ENCODE results near the gene MT1X.

MT1X gene

GRCh38 chr16:56679078-56679730, 3.1 kb upstream of the MT1X start:
- no peak for DNase-seq (ENCODE audit: low read depth)

GRCh38 chr16:56679818-56680217, 2.5 kb upstream of the MT1X start:
- DNase-seq (ENCODE audit: low read depth), result no peak

GRCh38 chr16:56682703-56683397, 580 bp downstream of the MT1X start:
- no peak for DNase-seq (ENCODE audit: low read depth)

- no peak for DNase-seq (ENCODE audit: low read depth)
Observed at GRCh38 chr16:56683424-56684172, 1.3 kb downstream of the MT1X start.

GRCh38 chr16:56684256-56684925, 2.1 kb downstream of the MT1X start:
- no peak for DNase-seq (ENCODE audit: low read depth)

- no peak for DNase-seq (ENCODE audit: low read depth)
Observed at GRCh38 chr16:56684926-56685590, 2.8 kb downstream of the MT1X start.

- DNase-seq (ENCODE audit: low read depth), result no peak
Observed at GRCh38 chr16:56686758-56687157, 4.5 kb downstream of the MT1X start.

- no peak for DNase-seq (ENCODE audit: low read depth)
Observed at GRCh38 chr16:56688762-56689161, 6.5 kb downstream of the MT1X start.

DNA sequence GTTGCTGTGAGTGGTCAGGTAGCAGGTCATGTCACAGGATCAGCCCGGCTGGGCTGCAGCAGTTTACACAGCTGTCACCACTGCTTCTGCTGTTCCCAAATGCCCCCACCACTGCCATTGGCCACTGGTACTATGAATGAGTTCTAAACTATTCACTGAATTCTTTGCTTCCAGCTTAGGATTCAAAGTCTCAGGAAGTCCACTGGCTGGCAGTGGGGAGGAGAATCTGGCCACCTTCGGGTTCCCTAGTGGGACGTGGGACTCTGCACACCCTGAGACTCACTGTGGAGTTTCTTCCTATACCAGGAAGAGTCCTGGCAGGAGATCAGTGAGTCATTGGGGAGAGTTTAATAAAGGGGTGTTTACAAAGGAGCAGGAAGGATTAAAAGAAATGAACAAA, 6.9 kb downstream of the MT1X start:
- DNase-seq (ENCODE audit: low read depth), result no peak

DNA sequence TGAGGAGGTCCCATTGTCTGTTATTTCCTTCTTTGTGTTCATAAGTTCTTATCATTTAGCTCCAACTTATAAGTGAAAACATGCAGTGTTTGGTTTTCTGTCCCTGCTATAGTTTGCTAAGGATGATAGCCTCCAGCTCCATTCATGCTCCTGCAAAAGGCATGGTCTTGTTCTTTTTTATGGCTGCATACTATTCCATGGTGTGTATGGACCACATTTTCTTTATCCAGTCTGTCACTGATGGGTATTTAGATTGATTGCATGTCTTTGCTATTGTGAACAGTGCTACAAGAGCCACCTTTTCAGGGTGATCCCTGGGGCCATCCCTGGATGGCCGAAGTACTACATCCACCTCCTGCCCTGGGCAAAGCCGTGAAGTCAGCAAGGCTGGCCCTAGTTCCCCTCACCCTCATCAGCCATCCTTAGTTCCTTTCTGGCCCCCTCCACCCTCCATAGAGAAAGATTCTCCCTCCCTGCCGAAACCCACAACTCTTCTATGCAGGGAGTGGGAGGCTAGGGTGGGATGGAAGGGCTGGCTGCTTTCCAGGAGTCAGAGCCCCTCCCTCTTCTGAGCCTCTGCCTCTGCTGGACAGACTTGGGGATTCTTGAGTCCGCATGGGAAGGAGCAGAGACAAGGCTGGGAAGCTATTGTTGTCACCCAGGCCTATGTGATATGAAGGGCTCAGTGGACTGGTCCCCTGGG, 8.3 kb downstream of the MT1X start:
- DNase-seq (ENCODE audit: low read depth), result no peak

- no peak for DNase-seq (ENCODE audit: low read depth)
Observed at GRCh38 chr16:56691885-56692284, 9.6 kb downstream of the MT1X start.

GRCh38 chr16:56695246-56695645, 13.0 kb downstream of the MT1X start:
- no peak for DNase-seq (ENCODE audit: low read depth)

DNA sequence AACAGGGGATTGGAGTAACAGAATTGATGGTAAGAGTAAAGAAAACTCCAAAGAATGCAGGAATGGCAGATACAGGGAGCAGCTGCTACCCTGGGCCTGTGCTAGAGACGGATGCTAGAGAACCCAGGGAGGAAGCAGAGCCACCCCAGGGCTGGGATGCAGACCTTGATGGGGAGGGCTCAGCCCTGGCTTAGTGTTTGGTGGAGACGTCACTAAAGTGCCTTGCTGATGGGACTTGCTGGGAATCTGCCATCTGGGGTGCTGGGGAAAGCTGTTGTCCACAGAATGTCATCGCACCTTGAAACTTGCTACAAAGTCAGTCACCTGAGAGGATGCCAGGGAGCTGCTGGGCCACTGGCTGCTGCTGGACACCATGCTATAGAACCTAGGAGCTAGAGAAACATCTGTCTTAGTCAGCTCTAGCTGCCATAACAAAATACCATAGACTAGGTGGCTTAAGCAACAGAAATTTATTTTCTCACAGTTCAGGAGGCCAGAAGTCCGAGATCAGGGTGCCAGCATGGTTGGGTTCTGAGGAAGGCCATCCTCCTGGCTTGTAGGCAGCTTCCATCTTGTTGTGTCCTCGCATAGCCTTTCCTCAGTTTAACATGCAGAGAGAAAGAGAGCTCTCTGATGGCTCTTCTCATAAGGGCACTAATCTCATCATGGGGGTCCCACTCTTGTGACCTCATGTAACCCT, 15.3 kb downstream of the MT1X start:
- no peak for DNase-seq (ENCODE audit: low read depth)

GRCh38 chr16:56700195-56700594, 17.9 kb downstream of the MT1X start:
- DNase-seq (ENCODE audit: low read depth), result no peak

DNA sequence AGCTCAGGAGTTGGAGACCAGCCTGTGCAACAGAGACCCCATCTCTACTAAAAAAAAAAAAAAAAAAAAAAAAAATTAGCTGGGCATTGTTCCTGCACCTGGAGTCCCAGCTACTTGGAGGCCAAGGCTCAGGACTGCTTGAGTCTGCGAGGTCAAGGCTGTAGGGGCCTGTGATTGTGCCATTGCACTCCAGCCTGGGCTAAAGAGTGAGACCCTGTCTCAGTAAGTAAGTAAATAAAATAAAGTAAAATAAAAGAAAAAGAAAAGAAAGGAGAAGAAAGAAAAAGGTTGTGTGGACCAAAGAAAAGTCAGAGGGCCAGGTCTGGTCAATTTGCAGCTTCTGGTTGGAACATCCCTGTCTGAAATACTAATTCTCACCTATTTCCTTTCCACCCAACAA, 18.4 kb downstream of the MT1X start:
- DNase-seq (ENCODE audit: low read depth), result no peak

GRCh38 chr16:56701534-56701933, 19.3 kb downstream of the MT1X start:
- no peak for DNase-seq (ENCODE audit: low read depth)

DNA sequence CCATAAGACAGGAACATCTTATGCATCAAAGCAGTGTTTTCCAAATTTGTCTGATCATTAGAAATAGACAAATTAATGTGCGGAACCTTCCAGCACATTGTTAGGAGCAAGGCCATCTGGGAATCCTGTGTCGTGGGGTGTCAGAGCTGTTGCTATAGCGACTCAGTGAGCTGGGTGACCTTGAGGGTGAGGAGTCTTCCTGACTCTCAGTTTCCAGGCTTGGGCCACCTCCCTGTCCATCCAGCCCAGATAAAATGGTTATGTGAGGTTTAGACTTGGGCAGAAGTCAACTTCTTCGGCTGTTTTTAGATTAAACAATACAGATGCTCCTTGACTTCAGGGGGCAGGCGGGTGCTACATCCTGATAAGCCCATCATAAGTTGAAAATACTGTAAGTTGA, 20.6 kb downstream of the MT1X start:
- no peak for DNase-seq (ENCODE audit: low read depth)

GRCh38 chr16:56708525-56709442, 26.5 kb downstream of the MT1X start:
- peak; percentile 19 for DNase-seq (ENCODE audit: low read depth)

GRCh38 chr16:56709443-56710040, 27.3 kb downstream of the MT1X start:
- DNase-seq (ENCODE audit: low read depth), result no peak

All from activated T-cell treated with anti-CD3 and anti-CD28 coated beads for 1 hour (primary cell).